GM18505 (cell line): ENCODE results near the gene CHRNB2.
"Not testable (repeated sequence)": the region's sequence is repeated elsewhere in the genome, so short reads cannot be mapped to it uniquely, and the experiment has no call there.

ENCODE experiments used
- ATAC-seq: cut with Tn5 transposase; IDR thresholded peaks from one replicate; pipeline ENCODE4 v1.9.1; 2021; ENCODE audit not compliant: unreplicated experiment
- POLR2A ChIP-seq: IDR thresholded peaks from 4 replicates; pipeline ENCODE4 v1.6.1; 2011; ENCODE audit warnings: borderline replicate concordance; ENCODE audit not compliant: insufficient read depth, insufficient read length; ENCODE audit errors: extremely low read depth

Gene CHRNB2, protein sequence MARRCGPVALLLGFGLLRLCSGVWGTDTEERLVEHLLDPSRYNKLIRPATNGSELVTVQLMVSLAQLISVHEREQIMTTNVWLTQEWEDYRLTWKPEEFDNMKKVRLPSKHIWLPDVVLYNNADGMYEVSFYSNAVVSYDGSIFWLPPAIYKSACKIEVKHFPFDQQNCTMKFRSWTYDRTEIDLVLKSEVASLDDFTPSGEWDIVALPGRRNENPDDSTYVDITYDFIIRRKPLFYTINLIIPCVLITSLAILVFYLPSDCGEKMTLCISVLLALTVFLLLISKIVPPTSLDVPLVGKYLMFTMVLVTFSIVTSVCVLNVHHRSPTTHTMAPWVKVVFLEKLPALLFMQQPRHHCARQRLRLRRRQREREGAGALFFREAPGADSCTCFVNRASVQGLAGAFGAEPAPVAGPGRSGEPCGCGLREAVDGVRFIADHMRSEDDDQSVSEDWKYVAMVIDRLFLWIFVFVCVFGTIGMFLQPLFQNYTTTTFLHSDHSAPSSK

DNA sequence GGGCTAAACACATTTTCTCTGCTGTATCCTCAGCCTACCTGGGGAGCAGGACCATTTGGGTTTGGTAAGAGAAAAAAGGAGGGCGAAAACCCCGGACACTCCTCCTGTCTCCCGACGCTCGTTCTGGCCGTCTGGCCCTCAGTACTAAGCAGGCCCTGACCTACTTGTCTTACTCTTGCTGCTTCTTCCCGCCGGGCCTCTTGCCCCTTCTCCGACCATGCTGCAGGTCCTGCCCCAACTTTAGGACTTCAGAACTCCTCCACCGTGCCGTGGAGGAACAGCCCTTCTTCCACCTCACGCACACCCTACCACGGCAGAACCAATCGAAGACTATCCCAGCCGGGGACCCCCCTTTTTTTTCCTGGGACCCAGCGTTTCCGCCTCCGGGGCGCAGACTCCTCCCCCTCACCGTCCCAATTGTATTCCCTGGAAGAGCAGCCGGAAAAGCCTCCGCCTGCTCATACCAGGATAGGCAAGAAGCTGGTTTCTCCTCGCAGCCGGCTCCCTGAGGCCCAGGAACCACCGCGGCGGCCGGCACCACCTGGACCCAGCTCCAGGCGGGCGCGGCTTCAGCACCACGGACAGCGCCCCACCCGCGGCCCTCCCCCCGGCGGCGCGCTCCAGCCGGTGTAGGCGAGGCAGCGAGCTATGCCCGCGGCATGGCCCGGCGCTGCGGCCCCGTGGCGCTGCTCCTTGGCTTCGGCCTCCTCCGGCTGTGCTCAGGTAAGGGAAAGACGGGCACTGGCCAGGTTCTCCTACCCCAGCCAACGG is at the start of gene CHRNB2:
Gene CHRNB2 (plus strand): TSS at position 393 of the 771 bp plus-strand sequence. CDS start 267 bp downstream, at position 660.
- ATAC-seq, result no peak
- TF ChIP-seq POLR2A, result no peak

DNA sequence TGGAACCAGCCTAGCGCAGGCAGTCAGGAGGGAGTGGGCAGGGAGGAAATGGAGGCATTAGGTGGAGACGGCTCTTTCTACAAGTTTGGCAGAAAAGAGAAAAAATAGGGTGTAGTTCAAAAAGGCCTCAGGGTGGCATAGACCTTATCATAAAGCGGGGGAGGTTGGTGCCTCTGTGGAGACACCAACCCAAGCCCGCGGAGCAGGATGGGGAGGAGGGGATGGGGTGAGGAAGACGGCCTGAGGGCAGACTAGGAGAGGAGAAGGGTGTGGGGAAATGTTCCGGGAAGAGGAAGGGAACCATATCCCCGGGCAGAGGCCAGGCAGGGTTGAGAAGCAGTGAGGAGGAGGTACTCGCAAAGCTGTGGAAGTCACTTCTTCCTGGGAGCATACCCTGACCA is 48.0 kb upstream of the CHRNB2 start:
- no peak for TF ChIP-seq POLR2A
- no peak for ATAC-seq

DNA sequence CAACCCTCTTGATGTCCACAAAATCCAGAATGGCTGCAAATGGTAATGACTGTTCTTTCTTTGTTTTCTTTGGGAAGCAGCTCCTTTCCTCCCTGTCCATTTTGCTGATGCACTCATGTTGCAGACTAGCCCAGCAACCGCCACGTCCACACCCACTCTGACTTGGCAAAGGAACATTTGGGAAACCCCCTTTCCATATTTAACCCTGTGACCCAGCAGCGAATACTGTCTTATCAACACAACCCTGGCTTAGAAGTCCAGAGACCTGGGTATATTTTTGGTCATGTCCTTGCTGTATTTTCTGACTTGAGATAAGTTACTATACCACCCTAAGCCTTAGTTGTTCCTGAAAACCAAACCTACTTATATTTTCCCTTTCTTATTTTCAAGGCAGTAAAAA is 47.2 kb upstream of the CHRNB2 start:
- TF ChIP-seq POLR2A, result no peak
- ATAC-seq, result no peak

DNA sequence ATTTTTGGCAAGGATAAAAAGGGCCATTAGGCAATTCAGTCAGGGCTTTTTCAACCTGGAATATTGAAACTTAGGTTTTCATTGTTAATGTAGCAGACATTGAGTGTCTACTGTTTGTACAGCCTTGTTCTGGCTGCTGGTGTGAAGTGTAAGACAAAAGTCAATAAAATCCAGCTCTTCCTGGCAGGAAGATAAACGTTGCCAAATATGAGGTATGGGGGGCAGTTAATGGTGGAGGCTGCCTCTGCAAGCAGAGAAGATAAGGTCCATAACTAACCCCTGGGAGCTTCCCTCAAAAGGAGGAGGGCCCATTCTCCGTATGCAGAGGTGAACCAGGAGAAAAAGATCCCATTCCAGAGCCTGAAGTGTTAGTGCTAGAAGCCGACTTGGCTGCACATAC is 45.9 kb upstream of the CHRNB2 start:
- no peak for TF ChIP-seq POLR2A
- ATAC-seq, result no peak

DNA sequence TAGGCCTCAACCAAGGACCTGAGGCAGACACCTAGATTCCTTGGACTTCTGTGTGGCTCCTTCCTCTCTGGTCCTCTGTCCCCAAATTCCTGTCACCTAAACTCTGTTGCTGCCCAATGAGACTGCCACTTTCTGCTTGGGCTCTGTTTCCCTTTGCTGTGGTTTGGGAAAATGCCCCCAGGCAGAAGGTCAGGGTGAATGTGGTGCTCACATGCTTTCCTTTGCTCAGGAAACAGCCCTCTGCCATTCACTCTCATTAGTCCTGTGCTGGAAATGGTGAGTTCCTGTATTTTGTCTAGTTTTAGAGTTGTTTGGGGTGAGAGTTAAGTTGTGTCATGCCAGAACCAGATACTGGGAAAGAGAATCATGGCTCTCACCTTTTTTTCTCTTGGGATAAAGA is 42.7 kb upstream of the CHRNB2 start:
- TF ChIP-seq POLR2A, result no peak
- ATAC-seq, result no peak

DNA sequence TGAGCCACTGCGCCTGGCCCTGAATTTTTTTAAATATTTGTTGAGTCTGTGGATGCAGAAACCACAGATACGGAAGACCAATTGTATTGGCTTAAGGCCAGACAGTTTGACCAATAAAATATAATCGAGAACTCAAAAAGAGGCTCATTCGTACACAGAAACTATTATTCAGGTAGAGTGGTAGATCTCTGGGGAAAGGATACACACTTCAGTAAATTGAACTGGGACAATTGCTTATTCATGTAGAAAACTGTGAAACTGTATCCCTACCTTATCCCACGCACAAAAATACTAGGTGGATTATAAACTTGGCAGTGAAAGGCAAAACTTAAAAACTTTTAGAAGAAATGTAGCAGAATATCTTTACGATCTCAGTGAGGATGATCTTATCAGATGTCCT is 40.4 kb upstream of the CHRNB2 start:
- no peak for TF ChIP-seq POLR2A
- ATAC-seq, result no peak

DNA sequence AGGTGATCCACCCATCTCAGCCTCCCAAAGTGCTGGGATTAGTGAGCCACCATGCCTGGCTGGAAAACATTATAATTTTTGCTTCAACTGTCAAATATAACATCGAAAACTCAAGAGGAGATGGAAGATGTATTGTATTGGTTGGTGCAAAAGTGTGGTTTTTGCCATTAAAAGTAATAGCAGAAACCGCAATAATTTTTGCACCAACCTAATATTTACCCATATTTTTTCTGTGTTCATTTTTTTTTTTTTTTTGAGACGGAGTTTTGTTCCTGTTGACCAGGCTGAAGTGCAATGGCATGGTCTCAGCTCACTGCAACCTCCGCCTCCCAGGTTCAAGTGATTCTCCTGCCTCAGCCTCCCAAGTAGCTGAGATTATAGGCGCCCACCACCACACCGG is 38.3 kb upstream of the CHRNB2 start:
- TF ChIP-seq POLR2A, result no peak
- no peak for ATAC-seq

DNA sequence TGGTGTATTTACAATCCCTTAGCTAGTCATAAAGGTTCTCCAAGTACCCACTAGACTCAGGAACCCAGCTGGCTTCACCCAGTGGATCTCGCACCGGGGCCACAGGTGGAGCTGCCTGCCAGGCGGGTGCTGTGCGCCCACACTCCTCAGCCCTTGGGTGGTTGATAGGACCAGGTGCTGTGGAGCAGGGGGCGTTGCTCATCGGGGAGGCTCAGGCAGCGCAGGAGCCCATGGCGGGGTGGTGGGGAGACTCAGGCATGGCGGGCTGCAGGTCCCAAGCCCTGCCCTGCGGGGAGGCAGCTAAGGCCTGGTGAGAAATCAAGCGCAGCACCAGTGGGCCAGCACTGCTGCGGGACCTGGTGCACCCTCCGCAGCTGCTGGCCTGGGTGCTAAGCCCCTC is 35.6 kb upstream of the CHRNB2 start:
- ATAC-seq, result not testable (repeated sequence)

DNA sequence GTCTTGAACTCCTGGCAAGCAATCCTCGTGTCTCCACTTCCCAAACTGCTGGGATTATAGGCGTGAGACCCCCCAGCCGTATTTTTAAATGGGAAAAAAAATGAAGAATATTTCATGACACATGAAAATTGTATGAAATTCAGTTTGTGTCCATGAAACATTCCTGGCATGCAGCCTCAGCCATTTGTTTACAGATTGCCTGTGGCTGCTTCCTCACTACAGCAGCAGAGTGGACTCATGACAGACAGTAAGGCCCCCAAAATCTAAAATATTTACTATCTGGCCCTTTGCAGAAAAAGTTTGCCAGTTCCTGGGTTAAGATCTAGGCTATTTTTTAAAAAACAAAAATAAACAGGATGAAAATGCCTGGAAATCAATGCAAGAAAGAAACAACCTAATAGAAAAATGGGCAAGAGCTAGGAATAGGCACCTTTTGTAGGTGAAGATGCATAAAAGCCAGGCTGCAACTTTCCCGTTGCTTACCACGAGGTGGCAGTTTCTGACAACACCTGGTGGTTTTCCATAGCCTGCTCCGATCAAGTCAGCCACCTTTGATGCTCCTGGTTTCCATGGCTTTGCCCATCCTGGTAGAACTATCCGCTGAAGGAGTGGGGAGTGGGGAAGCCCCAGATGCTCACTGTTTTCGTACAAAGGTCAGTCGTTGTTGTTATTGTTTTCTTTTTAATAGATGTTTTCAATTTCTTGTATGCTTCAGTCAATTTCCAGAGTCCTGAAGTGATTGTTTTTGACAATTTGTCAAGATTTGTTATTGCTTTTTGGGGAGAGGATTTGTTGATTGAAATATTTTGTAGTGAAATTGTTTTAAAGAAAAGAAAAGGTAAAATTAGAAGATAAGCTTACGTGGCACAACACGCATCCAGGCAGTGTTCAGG is 33.4 kb upstream of the CHRNB2 start:
- no peak for ATAC-seq
- TF ChIP-seq POLR2A, result no peak

DNA sequence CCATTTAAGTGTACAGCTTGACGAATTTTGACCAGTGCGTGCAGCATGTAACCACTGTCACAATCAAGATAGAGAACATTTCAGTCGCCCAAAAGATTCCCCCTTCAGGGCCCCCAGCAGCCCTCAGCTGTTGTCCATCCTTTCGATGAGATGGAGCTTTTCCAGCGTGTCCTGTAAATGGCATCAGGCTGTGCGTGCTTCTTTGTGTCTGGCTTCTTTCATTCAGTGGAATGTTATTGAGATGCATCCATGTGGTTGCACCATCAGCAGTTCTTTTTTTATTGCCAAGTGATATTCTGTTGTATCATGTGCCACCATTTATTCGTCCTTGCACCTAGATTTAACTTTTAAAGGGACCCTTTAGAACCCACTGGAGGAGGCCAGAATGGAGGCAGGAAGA is 31.0 kb upstream of the CHRNB2 start:
- no peak for ATAC-seq
- TF ChIP-seq POLR2A, result no peak

DNA sequence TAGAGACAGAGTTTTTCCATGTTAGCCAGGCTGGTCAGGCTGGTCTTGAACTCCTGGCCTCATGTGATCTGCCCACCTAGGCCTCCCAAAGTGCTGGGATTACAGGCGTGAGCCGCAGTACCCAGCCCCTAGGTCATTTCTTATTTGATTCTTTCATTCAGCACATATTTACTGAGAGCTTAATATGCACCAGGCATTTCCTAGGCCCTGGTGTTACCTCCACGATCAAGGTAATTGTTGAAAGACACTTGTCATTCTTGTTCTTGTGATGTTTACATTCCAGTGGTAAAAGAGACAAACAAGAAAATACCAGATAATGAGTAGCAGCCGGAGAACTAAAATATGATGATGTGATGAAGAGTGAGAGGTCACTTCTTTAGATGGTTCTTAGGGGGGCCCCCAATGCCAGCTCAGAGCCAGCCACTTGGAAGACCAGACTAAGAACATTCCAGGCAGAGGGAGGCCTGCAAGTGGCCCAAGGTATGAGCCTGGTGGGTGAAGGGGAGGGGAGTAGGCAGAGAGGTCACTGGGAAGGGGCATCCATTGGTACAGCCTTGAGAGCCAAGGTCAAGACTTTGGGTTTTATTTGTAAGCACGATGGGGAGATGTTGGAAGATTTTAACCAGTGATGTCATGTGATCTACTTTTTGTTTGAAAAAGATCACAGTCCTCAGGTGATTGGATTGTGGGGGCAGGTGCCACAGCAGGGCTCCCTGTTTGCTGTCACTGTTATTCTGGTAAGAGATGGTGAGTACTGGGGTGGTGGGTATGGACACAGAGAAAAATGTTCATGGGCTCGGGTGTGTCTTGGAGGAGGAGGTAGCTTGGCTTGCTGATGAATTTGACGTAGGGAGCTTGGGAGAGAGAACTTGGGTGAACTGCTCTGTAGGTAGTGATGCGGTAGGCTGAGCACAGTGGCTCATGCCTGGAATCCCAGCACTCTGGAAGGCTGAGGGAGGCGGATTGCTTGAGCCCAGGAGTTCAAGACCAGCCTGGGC is 27.8 kb upstream of the CHRNB2 start:
- TF ChIP-seq POLR2A, result no peak
- ATAC-seq, result no peak

DNA sequence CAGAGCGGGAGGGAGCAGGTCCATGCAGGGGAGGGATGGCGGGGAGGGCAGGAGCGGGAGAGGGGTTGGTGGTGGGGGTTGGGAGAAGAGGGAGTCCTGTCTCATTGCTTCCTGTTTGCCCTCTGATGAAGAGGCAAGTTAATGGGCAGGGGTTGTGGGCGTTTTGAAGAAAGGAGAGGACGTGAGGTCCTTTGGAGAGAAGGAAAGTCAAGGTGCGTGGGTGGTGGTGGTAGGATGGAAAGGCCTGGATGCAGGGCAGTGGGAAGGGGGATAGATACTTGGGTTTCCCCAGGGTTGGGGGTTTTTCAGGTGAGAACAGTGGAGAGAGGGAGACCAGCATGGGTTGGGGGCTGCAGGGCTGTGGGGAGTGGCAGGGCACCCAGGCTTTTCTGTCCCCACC is 26.3 kb upstream of the CHRNB2 start:
- TF ChIP-seq POLR2A, result no peak

DNA sequence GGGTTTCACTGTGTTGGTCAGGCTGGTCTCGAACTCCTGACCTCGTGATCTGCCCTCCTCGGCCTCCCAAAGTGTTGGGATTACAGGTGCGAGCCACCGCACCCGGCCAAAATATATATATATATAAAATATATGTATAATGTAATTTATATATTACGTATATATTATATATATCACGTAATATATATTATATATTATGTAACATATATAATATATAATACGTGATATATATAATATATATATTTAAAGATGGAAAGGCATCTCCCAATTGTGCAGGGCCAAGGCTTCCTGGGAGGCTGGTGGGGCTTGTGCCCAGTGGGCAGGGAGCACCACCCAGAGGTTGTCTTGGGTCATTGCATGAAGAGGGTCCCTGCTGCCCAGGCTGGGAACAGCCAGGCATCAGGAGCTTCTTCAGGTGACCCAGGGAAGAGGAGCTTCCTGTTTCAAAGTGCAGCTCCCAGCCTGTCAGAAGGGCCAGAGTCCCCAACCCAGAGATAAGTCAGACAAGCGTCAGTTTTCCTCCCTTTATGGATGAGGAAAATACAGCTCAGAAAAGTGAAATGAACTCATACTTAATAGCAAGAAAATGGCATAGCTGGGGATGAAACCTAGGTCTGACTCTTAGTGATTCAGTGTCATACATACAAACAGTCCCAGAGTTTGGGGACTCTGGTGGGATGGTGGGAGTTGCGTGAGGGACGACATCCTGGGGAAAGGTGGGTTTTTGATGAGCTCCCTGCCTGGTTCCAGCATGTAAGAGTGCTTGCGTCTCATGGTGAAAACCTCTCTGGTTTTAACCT is 21.1 kb upstream of the CHRNB2 start:
- no peak for TF ChIP-seq POLR2A
- no peak for ATAC-seq

More for the DNA sequence above, 26.3 kb upstream of the CHRNB2 start:
- ATAC-seq, result no peak
